ENCODE data around the gene LYL1.

Gene LYL1

GRCh38 chr19:13053761-13054625 lies 48.7 kb downstream of the LYL1 start:
- DNase-seq = peak; percentile 99

GRCh38 chr19:13053238-13053637 lies 49.4 kb downstream of the LYL1 start:
- DNase-seq = no peak

GRCh38 chr19:13052447-13053175 lies 50.0 kb downstream of the LYL1 start:
- no peak for DNase-seq

- DNase-seq = peak; percentile 97
Measured at GRCh38 chr19:13051557-13052165, 51.0 kb downstream of the LYL1 start.

- no peak for DNase-seq
Measured at GRCh38 chr19:13050274-13050673, 52.4 kb downstream of the LYL1 start.

Measured in islet precursor cell (in vitro differentiated cells).